ENCODE data around the gene EIF4G1. TPM values are rescaled to one million over a fixed set of nuclear protein-coding genes. Genes with fewer than 3 reads are reported as not detected.

EIF4G1 gene
- total and polyA plus RNA-seq, 2 of the 8 experiments (the other 6 are each of a cell fraction or from before 2014, with no cell fraction given), result 318 to 473 TPM

DNA sequence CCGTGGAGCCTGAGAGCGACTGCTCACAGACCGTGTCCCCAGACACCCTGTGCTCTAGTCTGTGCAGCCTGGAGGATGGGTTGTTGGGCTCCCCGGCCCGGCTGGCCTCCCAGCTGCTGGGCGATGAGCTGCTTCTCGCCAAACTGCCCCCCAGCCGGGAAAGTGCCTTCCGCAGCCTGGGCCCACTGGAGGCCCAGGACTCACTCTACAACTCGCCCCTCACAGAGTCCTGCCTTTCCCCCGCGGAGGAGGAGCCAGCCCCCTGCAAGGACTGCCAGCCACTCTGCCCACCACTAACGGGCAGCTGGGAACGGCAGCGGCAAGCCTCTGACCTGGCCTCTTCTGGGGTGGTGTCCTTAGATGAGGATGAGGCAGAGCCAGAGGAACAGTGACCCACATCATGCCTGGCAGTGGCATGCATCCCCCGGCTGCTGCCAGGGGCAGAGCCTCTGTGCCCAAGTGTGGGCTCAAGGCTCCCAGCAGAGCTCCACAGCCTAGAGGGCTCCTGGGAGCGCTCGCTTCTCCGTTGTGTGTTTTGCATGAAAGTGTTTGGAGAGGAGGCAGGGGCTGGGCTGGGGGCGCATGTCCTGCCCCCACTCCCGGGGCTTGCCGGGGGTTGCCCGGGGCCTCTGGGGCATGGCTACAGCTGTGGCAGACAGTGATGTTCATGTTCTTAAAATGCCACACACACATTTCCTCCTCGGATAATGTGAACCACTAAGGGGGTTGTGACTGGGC lies 30.3 kb downstream of the EIF4G1 start (continued):
- TF ChIP-seq, protein P1, sequence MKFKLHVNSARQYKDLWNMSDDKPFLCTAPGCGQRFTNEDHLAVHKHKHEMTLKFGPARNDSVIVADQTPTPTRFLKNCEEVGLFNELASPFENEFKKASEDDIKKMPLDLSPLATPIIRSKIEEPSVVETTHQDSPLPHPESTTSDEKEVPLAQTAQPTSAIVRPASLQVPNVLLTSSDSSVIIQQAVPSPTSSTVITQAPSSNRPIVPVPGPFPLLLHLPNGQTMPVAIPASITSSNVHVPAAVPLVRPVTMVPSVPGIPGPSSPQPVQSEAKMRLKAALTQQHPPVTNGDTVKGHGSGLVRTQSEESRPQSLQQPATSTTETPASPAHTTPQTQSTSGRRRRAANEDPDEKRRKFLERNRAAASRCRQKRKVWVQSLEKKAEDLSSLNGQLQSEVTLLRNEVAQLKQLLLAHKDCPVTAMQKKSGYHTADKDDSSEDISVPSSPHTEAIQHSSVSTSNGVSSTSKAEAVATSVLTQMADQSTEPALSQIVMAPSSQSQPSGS (IDR thresholded peaks at IDR 0.05; ENCODE audit: low read length), result no peak
- no peak for TF ChIP-seq POLR2A (IDR thresholded peaks at IDR 0.05; ENCODE audit: control extremely low read depth in 1 of 2, low read depth in 2 of 2, low read length in 2 of 2)

All from H1 (cell line).